Stimulated activated effector memory CD8-positive, alpha-beta T cell treated with anti-CD3 and anti-CD28 coated beads, Interleukin-12 subunit alpha, Interleukin-12 subunit beta, amount 100 ng/mL, for 72 hours (primary cell): ENCODE results near the gene ITCH.
A peak's percentile ranks its signal among the peaks of the same experiment; 100 is the strongest.
"Not testable (repeated sequence)": the region's sequence is repeated elsewhere in the genome, so short reads cannot be mapped to it uniquely, and the experiment has no call there.

Experiments
- ATAC-seq: fragments of 150-1000 bp; cut with Tn5 transposase; 2 replicates; pipeline ENCODE4 v1.10.0; 2021
- DNase-seq, 2 donors: peaks; one replicate each; pipeline ENCODE4 v3.0.0; 2021 to 2022; ENCODE audit warnings: low spot score in 2 of 2
- H3K27ac Mint-ChIP-seq: one replicate; pipeline ENCODE4 v1.8.0; 2022; ENCODE audit warnings: mild to moderate bottlenecking, mixed read lengths
- H3K36me3 Mint-ChIP-seq: one replicate; pipeline ENCODE4 v1.8.0; 2022; ENCODE audit warnings: mild to moderate bottlenecking, mixed read lengths
- H3K4me1 Mint-ChIP-seq: one replicate; pipeline ENCODE4 v1.8.0; 2022; ENCODE audit warnings: mixed read lengths
- H3K4me3 Mint-ChIP-seq: one replicate; pipeline ENCODE4 v1.8.0; 2022; ENCODE audit warnings: mild to moderate bottlenecking, mixed read lengths
- H3K9me3 Mint-ChIP-seq: one replicate; pipeline ENCODE4 v1.8.0; 2022; ENCODE audit warnings: mixed read lengths

The ITCH gene

DNA sequence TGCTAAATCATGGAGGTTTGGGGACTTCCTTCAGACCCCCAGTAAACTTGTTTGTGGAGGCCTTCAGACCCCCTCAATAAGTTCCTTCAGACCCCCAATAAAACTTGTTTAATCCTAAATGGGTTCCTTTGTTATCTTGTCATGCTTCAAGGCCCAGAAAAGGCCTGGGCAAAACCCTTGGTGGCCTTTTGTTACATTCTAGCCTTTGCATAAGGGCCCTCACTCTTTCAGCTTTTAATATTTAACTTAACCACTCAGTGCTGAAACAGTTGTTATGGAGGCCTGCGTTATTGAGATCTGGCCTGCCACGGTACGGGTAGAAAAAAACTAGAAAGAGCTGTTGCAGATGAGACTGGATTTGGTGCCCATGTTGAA is 148.8 kb downstream of the ITCH start:
- H3K27ac Mint-ChIP-seq: peak overlapping the region; percentile 44
- H3K4me3 Mint-ChIP-seq: no peak overlapping the region
- no peak for DNase-seq

DNA sequence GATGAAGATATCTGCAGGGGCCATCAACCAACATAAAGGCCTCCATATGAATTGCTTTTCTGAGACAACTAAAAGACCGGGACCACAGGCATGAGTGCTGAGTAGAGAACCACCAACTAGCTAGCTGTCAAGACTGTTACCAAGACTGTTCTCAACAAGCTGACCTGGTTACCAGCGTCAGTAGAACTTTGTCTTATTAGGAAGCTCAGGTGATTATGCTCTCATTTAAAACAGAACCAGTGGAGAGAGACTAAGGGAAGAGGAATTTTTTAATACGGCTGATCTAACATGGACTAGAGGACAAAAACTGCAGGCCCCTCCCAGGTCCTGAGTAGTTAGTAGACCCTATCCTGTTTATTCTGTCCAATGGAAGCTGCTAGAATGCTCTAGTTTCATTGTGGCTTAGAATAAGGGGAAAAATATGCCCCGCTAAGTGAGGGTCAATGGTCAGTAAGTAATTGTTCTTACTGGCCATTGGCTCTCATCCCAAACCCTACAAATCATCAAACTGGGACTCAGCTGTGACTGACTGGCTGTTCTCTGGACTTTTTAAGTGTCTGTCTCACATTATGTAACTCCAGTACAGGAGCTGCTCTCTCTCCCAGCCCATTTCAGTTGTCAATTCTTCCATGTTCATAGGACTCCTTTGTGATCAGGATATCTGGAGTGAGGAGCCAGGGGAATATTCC is 149.3 kb downstream of the ITCH start:
- no peak for ATAC-seq
- peaks cover 56% of the 10 kb centered on the region for H3K36me3 Mint-ChIP-seq
- H3K27ac Mint-ChIP-seq: peak overlapping the region; percentile 44

More for the DNA sequence above, 148.8 kb downstream of the ITCH start:
- Mint-ChIP-seq H3K36me3 (peaks cover 57% of the 10 kb centered on the region), H3K9me3 (no peaks in the 10 kb centered on the region), H3K4me1 (peaks cover 29% of the 10 kb centered on the region)
- no peak for ATAC-seq

DNA sequence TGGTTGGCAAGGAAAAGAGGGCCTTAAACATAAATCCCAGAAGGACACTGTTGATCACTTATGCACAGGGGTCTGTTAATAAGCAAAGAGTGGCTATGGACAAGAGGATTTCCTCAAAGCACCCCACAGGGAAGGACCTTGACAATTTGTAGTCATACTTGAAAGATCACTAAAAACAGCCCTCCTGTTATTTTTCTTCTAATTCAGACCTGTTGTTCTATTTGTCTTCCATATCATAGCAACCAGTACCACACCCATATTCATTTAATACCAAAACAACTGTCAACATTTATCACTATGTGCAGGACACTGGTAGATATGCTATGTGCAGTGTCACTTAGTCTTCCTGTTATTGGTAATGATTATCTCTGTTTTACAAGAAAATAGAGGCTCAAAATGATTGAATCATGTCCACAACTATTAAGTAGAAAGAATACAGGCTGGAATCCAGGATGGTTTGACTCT is 149.9 kb downstream of the ITCH start:
- Mint-ChIP-seq H3K36me3 (peaks cover 50% of the 10 kb centered on the region), H3K9me3 (no peaks in the 10 kb centered on the region), H3K4me3 (no peak overlapping the region), H3K4me1 (peaks cover 33% of the 10 kb centered on the region), H3K27ac (peak overlapping the region; percentile 44)
- DNase-seq: no peak
- no peak for ATAC-seq

More for the DNA sequence above, 149.3 kb downstream of the ITCH start:
- no peak overlapping the region for H3K4me3 Mint-ChIP-seq
- no peak for DNase-seq
- peaks cover 29% of the 10 kb centered on the region for H3K4me1 Mint-ChIP-seq
- H3K9me3 Mint-ChIP-seq: no peaks in the 10 kb centered on the region

DNA sequence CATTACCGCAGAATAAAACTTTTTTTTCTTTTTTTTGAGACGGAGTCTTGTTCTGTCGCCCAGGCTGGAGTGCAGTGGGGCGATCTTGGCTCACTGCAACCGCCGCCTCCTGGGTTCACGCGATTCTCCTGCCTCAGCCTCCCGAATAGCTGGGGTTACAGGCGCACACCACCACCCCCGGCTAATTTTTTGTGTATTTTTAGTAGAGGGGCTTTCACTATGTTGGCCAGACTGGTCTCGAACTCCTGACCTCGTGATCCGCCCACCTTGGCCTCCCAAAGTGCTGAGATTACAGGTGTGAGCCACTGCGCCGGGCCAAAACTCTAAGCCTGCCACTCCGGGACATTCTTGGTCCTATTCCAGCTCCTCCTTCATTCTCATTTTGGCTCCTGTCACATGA is 151.0 kb downstream of the ITCH start:
- H3K9me3 Mint-ChIP-seq, H3K27ac Mint-ChIP-seq: not testable (repeated sequence)

DNA sequence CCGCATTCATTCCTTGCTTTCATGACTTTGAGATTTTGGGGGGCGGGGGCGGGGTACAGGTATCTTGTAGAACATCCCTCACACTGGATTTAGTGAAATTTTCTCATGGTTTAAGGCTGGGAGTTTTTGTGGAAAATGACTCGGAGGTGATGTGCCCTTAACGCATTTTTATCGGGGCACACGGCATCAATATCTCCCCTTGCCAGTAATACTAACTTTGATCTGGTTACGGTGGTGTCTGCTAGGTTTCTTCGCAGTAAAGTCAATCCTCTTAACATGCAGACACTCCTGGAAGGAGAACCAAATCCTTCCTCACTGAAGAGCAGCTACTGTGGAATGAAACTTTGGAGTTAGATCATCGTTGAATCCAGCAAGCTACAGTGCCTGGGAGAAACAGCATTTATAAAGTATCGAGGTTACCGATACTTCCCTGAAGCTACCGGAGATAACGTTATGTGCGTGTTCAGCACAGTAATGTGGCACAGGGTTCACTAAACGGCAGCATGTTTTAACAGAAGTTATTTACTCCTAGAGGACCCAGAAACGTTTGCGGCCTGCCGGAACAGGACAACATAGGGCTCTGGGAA is 151.9 kb downstream of the ITCH start:
- DNase-seq (no peak), ATAC-seq (peak; percentile 9)
- Mint-ChIP-seq H3K9me3 (no peaks in the 10 kb centered on the region), H3K36me3 (peaks cover 54% of the 10 kb centered on the region), H3K4me1 (peaks cover 40% of the 10 kb centered on the region), H3K27ac (peak overlapping the region; percentile 98), H3K4me3 (peak overlapping the region; percentile 97)

More for the DNA sequence above, 151.0 kb downstream of the ITCH start:
- H3K4me1 Mint-ChIP-seq: peaks cover 40% of the 10 kb centered on the region
- ATAC-seq, DNase-seq, H3K4me3 Mint-ChIP-seq: not testable (repeated sequence)
- peaks cover 49% of the 10 kb centered on the region for H3K36me3 Mint-ChIP-seq

DNA sequence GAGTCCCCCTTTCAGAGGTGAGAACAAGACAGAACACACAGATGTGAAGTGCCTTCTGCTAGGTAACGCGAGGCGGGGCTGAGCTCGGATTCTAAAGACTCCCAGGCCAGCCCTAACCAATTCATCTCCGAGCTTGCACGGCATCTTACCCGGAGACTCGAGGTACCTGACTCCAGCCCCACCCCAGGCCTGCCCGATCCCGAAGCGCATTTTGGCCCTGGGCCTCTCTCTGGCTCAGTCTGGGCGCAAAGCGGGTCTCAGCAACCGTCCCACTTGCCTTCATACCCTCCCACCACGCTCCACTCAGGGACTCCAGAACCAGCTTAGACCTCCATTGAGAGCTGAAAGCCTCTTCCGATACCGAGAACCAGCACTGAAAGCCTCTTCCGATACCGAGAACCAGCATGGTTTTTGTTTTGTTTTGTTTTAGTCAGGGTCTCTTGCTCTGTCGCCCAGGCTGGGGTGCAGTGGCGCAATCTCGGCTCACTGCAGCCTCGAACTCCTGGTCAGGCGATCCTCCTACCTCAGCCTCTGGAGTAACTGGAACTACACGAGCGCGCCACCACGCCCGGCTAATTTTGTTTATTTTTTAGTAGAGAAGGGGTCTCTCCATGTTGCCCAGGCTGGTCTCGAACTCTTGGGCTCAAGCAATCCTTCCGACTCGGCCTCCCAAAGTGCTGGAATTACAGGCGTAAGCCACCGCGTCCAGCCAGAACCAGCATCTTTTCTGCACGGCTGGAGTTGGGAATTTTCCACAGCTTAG is 152.6 kb downstream of the ITCH start:
- H3K27ac Mint-ChIP-seq: peak overlapping the region; percentile 98
- DNase-seq (peak; percentile 50 to 82), ATAC-seq (peak; percentile 76)
- H3K36me3 Mint-ChIP-seq: peaks cover 54% of the 10 kb centered on the region
- H3K9me3 Mint-ChIP-seq: no peaks in the 10 kb centered on the region
- H3K4me1 Mint-ChIP-seq: peaks cover 40% of the 10 kb centered on the region
- peak overlapping the region; percentile 97 for H3K4me3 Mint-ChIP-seq

DNA sequence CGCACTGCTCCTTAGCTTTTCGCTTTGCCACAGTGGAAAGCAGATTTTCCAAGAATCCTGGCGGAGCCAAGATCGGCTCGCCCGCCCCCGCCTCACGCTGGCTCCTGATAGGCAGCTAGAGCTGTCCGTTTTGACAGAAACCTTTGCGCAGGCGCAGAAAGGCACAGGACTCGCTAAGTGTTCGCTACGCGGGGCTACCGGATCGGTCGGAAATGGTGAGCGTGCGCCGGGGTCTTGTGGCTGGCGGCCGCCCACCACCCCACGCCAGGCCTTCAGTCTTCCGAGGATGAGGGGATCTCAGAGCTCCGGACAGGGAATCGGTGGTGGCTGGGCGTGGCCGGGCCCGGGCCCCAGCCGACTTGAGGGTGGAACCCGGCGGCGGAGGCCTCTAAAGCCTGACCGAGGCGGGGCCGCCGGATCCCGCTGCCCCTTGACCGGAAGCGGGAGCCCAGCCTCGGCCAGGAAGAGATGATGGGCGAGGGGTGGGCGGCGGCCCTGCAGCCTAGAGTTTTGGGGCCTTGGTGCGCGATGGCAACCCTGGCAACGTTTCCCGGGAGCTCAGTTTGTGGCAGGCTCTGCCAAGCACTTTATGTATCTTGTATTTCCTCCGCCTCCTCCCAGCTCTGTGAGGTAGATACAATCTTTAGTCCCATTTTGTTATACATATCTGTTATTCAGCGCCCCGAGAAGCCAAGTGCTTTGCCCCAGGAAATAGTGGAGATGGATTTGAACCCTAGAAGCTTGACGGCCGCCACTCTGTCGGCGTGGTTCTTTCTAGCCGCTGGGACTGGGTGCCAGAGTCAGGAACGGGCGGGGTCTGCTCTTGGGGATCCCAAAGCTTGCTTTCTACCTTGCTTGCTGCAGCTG is 153.4 kb downstream of the ITCH start, which contains the start of gene DYNLRB1:
Gene DYNLRB1, plus strand, starts transcription at position 176 of the 867 bp plus-strand sequence. Its CDS starts 37 bp downstream, at position 213.
- H3K4me1 Mint-ChIP-seq: peaks cover 41% of the 10 kb centered on the region
- no peaks in the 10 kb centered on the region for H3K9me3 Mint-ChIP-seq
- peak within 1 kb of the TSS; percentile 97 for H3K4me3 Mint-ChIP-seq
- DNase-seq (peak; percentile 96 to 99), ATAC-seq (peak; percentile 91)
- H3K36me3 Mint-ChIP-seq: peaks cover 53% of the 10 kb centered on the region
- peak within 1 kb of the TSS; percentile 98 for H3K27ac Mint-ChIP-seq

DNA sequence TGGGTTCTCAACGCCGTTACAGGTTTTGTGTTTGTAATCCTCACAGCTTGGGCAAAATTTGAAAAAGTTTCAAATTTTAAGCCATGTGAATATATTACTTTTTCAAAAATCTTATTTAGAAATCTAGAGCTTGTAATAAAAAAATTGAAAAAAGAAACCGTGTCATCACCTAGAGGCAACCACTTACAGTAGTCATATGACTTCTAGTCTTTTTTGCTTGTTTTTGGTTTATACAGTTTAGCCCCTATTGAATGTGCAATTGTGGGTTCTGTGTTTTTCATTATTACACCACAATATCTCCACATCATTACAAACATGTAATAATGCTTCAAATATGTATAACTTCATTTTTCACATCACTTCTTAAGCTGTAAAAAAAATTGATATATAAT is 154.0 kb downstream of the ITCH start:
- ATAC-seq (peak; percentile 51), DNase-seq (no peak)
- peak overlapping the region; percentile 98 for H3K27ac Mint-ChIP-seq
- peak overlapping the region; percentile 97 for H3K4me3 Mint-ChIP-seq
- H3K4me1 Mint-ChIP-seq: peaks cover 48% of the 10 kb centered on the region
- peaks cover 56% of the 10 kb centered on the region for H3K36me3 Mint-ChIP-seq
- H3K9me3 Mint-ChIP-seq: no peaks in the 10 kb centered on the region

DNA sequence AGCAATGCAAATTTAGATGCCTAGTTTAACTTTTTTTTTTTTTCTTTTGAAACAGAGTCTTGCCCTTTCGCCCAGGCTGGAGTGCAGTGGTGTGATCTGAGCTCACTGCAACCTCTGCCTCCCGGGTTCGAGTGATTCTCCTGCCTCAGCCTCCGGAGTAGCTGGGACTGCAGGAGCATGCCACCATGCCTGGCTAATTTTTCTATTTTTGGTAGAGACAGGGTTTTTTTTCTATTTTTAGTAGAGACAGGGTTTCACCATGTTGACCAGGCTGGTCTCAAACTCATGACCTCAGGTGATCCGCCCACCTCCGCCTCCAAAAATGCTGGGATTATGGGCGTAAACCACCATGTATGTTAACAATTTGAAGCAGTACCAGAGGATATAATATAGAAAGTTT is 155.8 kb downstream of the ITCH start:
- Mint-ChIP-seq H3K36me3 (peaks cover 72% of the 10 kb centered on the region), H3K4me3 (peak overlapping the region; percentile 97), H3K4me1 (peaks cover 61% of the 10 kb centered on the region)
- ATAC-seq, H3K9me3 Mint-ChIP-seq, H3K27ac Mint-ChIP-seq: not testable (repeated sequence)
- DNase-seq: peak in 1 of 2 donors; percentile 43

DNA sequence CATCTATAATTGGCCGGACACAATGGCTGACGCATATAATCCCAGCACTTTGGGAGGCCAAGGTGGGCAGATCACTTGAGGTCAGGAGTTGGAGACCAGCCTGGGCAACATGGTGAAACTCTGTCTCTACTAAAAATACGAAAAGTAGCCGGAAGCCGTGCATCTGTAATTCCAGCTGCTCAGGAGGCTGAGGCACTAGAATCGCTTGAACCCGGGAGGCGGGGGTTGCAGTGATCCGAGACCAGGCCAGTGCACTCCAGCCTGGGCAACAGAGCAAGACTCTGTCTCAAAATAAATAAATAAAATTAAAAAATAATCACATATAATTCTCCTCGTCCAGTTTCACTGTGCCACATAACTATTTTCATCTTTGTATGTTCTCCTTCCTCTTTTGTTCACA is 156.8 kb downstream of the ITCH start:
- not testable (repeated sequence) for H3K9me3 Mint-ChIP-seq, H3K27ac Mint-ChIP-seq, DNase-seq, ATAC-seq, H3K4me3 Mint-ChIP-seq
- H3K4me1 Mint-ChIP-seq: peaks cover 51% of the 10 kb centered on the region
- peaks cover 80% of the 10 kb centered on the region for H3K36me3 Mint-ChIP-seq

DNA sequence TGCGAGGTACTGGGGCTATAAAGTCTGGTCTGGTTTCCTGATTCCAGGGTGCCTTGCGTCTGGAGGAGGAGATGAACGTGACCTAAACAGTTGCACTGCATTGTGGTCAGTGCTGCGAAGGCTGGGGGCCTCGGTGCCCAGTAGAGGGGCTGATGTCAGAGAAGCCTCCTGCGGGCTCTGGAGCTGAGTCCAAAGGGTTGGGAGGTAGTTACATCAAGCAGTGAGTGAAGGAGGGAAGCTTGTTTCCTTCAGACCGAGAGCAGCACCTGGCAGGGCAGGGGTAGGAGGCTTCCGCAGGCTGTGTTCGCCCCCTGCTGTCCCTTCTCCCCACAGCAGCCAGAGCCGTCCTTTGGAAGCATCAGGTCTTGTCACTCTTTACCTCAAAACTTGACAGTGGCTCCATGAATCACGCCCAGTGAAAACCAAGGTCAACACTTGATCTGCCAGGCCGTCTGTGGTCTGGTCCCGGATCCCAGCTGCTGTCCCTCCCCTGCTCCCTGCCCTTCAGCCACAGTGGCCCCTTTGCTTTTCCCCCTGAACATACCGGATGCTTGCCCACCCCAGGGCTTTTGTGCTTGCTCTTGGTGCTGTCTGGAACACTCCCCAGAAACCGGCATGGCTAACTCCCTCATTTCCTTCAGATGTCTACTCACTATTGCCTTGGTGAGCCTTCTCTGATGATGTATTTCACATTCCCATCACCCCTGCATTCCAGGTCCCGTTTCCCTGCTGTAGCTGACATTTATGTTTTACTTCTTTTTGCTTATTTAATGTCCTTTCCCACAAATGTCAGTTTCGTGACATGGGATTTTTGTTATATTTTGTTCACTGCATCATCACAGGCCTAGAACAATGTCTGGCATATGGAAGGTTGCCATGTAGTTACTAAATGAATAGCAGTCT is 160.1 kb downstream of the ITCH start:
- H3K27ac Mint-ChIP-seq: peak overlapping the region; percentile 69
- H3K36me3 Mint-ChIP-seq: peaks cover 92% of the 10 kb centered on the region
- H3K9me3 Mint-ChIP-seq: no peaks in the 10 kb centered on the region
- DNase-seq (peak in 1 of 2 donors; percentile 69), ATAC-seq (peak; percentile 77)
- no peak overlapping the region for H3K4me3 Mint-ChIP-seq
- H3K4me1 Mint-ChIP-seq: peaks cover 37% of the 10 kb centered on the region

DNA sequence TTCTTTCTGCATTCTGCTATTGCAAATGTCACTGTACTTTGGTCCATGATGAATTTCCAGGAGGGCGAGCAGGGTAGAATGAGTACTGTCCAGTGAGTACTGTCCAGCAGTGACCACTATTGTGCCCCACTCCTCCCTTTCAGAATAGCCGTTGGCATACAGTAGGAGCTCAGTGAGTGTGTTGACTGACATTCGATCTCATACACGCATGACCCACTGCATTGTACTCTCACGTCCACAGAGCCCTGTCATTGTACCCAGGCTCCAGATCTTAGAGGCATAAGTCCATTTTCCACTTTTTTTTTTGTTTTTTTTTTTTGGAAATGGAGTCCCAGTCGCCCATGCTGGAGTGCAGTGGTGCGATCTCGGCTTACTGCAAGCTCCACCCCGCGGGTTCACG is 161.4 kb downstream of the ITCH start:
- H3K36me3 Mint-ChIP-seq: peaks cover 92% of the 10 kb centered on the region

DNA sequence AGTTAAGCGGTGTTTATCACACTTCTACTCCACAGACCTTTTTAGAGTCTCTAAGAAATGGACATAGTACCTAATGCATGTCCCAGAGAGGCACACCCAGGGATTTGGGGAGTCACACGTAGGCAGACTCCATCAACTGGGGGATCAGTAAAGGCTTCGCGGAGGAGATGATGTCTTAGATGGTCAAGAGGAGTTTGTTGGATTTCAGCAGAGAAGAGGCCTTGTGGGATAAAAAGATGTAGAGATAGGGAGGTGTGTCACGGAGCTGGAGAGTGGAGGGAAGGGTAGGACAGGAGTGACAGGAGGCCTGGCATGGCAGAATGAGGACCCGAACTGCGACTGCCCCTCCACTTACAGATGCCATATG is 162.3 kb downstream of the ITCH start:
- peaks cover 92% of the 10 kb centered on the region for H3K36me3 Mint-ChIP-seq
- peak overlapping the region; percentile 44 for H3K27ac Mint-ChIP-seq
- H3K4me3 Mint-ChIP-seq: no peak overlapping the region
- no peaks in the 10 kb centered on the region for H3K9me3 Mint-ChIP-seq
- H3K4me1 Mint-ChIP-seq: peaks cover 32% of the 10 kb centered on the region
- no peak for ATAC-seq
- DNase-seq: no peak

More for the DNA sequence above, 161.4 kb downstream of the ITCH start:
- Mint-ChIP-seq H3K9me3 (no peaks in the 10 kb centered on the region), H3K4me1 (peaks cover 32% of the 10 kb centered on the region), H3K27ac (no peak overlapping the region), H3K4me3 (no peak overlapping the region)
- no peak for ATAC-seq
- DNase-seq: no peak
